ENCODE results near the gene TNC.

TNC gene

GRCh38 chr9:115008536-115009270, 109.3 kb downstream of the TNC start:
- peak; percentile 95 for DNase-seq (ENCODE audit: low read depth)

GRCh38 chr9:115006660-115007059, 111.3 kb downstream of the TNC start:
- DNase-seq (ENCODE audit: low read depth) = peak; percentile 94

- DNase-seq (ENCODE audit: low read depth) = no peak
These were observed 112.6 kb downstream of the TNC start for GRCh38 chr9:115005322-115005721.

- DNase-seq (ENCODE audit: low read depth) = peak; percentile 65
These were observed 113.4 kb downstream of the TNC start for GRCh38 chr9:115004545-115004944.

- no peak for DNase-seq (ENCODE audit: low read depth)
These were observed 115.4 kb downstream of the TNC start for GRCh38 chr9:115002371-115003120.

- DNase-seq (ENCODE audit: low read depth) = peak; percentile 43
These were observed 117.7 kb downstream of the TNC start for GRCh38 chr9:115000217-115000639.

- DNase-seq (ENCODE audit: low read depth) = no peak
These were observed 119.6 kb downstream of the TNC start for GRCh38 chr9:114998326-114998725.

- DNase-seq (ENCODE audit: low read depth) = peak; percentile 31
These were observed 122.2 kb downstream of the TNC start for GRCh38 chr9:114995681-114996221.

- DNase-seq (ENCODE audit: low read depth) = no peak
These were observed 123.2 kb downstream of the TNC start for GRCh38 chr9:114994768-114995167.

- no peak for DNase-seq (ENCODE audit: low read depth)
These were observed 126.1 kb downstream of the TNC start for GRCh38 chr9:114991861-114992260.

GRCh38 chr9:114990901-114991300, 127.1 kb downstream of the TNC start:
- no peak for DNase-seq (ENCODE audit: low read depth)

GRCh38 chr9:114989600-114990410, 128.2 kb downstream of the TNC start:
- no peak for DNase-seq (ENCODE audit: low read depth)

GRCh38 chr9:114988962-114989599, 128.9 kb downstream of the TNC start:
- DNase-seq (ENCODE audit: low read depth) = peak; percentile 23

GRCh38 chr9:114987116-114987515, 130.8 kb downstream of the TNC start:
- DNase-seq (ENCODE audit: low read depth) = no peak

- no peak for DNase-seq (ENCODE audit: low read depth)
These were observed 131.9 kb downstream of the TNC start for GRCh38 chr9:114985959-114986501.

GRCh38 chr9:114981063-114981462, 136.9 kb downstream of the TNC start:
- DNase-seq (ENCODE audit: low read depth) = peak; percentile 35

GRCh38 chr9:114973216-114973615, 144.7 kb downstream of the TNC start:
- no peak for DNase-seq (ENCODE audit: low read depth)

- no peak for DNase-seq (ENCODE audit: low read depth)
These were observed 145.3 kb downstream of the TNC start for GRCh38 chr9:114972510-114973136.
